SIG-M5 treated with dmso at 0.1 percent for 504 hours (cell line): ENCODE results near the gene STEAP2.
"Not testable (repeated sequence)": the region's sequence is repeated elsewhere in the genome, so short reads cannot be mapped to it uniquely, and the experiment has no call there.

Experiments
- DNase-seq: peaks from one replicate; lab custom pipeline; 2025; ENCODE audit not compliant: unreplicated experiment; lab: John Stamatoyannopoulos, UW

The STEAP2 gene

DNA sequence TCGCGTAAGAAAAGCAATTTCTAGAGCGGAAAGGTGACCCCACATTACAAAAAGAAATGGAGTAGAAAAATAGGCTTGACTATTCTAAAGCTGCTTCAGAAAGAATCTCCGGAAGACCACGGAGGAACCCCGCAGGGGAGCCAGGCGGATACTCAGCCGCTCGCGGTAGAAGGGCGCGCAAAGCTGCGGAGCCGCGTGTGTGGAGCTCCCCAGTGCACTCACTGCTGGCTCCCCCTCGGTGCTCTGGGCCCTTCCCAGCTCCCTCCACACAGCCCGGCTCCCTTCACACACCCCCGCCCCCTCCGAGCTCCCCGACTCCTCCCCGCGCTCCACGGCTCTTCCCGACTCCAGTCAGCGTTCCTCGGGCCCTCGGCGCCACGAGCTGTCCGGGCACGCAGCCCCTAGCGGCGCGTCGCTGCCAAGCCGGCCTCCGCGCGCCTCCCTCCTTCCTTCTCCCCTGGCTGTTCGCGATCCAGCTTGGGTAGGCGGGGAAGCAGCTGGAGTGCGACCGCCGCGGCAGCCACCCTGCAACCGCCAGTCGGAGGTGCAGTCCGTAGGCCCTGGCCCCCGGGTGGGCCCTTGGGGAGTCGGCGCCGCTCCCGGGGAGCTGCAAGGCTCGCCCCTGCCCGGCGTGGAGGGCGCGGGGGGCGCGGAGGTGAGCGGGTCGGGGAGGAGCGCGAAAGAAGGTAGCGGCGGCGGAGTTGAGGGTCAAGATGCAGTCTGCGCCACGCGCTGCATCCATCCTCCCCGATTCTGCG is at the start of gene STEAP2:
STEAP2 (plus strand) TSS at position 350 of the 758 bp plus-strand sequence. CDS start 13,343 bp downstream, outside the sequence.
- peak; percentile 61 for DNase-seq

GRCh38 chr7:90163534-90163933 is 48.0 kb upstream of the STEAP2 start:
- no peak for DNase-seq

DNA sequence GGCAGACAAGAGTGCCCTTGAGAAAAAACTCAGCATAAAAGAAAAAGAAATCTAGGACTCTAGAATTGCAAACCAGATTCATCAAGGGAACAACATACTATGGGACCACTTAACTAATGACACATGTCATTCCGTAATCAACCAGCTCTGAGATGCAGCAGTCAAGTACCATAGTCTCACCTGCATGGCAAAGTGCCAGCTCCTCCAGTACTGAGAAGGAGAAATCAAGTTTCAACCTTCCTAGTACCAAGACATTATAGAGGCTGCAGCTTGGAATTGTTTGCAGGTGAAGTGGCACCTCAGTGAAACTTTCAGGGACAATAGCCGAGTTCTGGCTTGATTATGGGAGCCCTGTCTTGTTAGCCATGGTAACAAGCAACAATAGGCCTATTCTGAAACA is 45.8 kb upstream of the STEAP2 start:
- no peak for DNase-seq

DNA sequence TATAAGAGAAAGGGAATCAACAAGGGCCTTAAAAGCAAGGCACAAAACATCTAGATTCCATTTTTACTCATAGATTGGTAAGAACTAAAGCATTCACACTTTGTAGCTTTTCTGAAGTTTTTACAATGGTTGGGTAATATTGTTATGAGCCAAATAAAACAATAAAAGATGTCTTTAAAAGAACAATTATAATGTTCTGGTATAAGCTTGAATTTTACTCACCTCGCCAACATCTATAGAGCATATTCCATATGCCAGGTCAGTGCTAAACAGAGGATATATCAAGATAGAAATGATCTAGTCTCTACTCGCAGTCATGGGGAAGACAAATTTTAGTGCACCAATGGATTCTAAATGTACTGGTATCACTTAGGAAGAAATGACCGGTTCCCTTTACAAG is 45.4 kb upstream of the STEAP2 start:
- no peak for DNase-seq

- no peak for DNase-seq
Observed at GRCh38 chr7:90167361-90167760, 44.2 kb upstream of the STEAP2 start.

- no peak for DNase-seq
Observed at GRCh38 chr7:90169891-90170290, 41.6 kb upstream of the STEAP2 start.

DNA sequence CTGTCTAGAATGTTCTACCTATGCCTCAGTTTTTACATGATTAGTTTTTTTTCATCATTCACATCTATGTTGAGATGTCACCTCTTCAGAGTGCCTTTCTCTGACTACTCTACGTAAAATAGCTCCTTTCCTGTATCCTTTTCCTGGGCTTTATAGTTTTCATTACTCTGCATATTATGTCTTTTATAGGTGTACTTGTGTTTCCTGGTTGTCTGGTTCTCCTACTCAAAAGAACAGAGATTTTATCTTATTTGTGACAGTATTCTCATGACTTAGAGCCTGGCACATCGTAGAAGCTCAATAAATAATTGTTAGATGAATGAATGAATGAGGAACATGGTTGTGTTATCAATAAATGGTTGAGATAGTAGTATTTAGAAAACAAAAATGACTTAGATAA is 39.4 kb upstream of the STEAP2 start:
- DNase-seq = no peak

- no peak for DNase-seq
Observed at GRCh38 chr7:90172624-90173023, 38.9 kb upstream of the STEAP2 start.

GRCh38 chr7:90173127-90173844 is 38.3 kb upstream of the STEAP2 start:
- no peak for DNase-seq

DNA sequence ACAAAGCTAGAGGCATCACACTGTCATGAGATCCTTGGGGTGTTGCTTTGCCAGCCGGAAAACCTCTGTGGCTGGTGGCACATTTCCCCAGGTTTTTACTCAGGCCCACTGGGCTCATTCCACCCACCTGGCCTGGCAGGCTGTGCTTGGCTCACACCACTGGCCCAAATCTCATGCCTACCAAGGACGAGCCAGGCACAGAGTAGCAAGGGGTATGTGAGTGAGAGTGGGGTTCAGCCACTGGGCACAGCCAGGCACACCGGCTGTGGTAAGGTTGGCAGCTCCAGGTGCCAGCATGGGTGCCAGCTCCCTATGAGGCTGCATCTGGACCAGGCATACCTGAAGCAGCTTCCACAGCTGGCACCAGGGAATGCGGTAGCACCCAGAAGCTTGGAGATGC is 35.9 kb upstream of the STEAP2 start:
- no peak for DNase-seq

- DNase-seq = no peak
Observed at GRCh38 chr7:90176195-90176594, 35.3 kb upstream of the STEAP2 start.

GRCh38 chr7:90178166-90178565 is 33.4 kb upstream of the STEAP2 start:
- no peak for DNase-seq

DNA sequence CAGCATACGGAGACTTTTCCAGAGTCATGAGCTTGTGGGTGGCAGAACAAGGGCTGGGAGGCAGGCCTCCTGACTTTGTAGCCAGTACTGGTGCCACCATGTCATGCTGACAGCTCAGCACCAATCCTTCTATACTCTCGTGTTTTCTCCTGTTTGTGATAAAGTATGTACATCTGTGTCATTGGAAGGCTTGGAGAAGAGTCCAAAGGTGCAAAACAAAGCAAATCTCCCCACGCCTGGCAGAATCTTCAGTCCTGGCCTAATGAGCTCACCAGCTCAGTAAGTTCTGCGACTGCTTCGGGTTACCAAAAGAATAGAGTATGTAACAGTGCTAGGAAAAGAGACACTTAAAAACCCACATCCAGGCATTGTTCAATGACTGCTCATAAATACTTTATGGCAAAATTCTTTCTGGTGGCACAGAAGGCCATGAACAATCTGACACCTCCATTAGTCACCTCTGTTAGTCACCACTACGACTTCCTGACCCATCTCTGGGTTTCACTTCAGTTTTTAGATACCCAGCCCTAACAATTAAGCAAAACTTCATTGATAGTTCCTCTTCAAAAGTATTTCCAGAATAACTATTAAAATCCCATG is 32.8 kb upstream of the STEAP2 start:
- peak; percentile 74 for DNase-seq

- no peak for DNase-seq
Observed at GRCh38 chr7:90180011-90180585, 31.4 kb upstream of the STEAP2 start.

GRCh38 chr7:90180649-90181048 is 30.9 kb upstream of the STEAP2 start:
- DNase-seq = no peak

- no peak for DNase-seq
Observed at GRCh38 chr7:90181485-90181884, 30.1 kb upstream of the STEAP2 start.

- DNase-seq = not testable (repeated sequence)
Observed at GRCh38 chr7:90186290-90186689, 25.2 kb upstream of the STEAP2 start.

DNA sequence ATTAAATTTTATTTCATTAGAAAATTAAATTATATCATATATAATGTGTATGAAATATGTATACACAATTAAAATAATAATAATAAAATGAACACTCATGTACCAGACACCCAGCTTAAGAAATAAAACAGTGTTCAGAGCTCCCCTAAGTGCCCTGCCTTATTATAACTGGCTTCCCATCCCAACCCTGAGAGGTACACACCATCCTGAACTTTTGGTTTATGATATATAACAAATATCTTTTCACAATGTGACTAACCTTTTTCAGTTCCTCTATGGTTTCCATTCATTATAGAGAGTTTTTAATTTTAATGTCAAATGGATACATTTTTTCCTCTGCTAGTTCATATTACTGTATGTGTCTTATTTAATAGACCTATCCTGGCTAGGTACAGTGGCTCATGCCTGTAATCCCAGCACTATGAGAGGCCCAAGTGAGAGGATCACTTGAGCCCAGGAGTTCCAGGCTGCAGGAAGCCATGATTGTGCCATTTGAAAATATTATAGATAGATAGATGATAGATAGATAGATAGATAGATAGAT is 24.0 kb upstream of the STEAP2 start:
- no peak for DNase-seq

DNA sequence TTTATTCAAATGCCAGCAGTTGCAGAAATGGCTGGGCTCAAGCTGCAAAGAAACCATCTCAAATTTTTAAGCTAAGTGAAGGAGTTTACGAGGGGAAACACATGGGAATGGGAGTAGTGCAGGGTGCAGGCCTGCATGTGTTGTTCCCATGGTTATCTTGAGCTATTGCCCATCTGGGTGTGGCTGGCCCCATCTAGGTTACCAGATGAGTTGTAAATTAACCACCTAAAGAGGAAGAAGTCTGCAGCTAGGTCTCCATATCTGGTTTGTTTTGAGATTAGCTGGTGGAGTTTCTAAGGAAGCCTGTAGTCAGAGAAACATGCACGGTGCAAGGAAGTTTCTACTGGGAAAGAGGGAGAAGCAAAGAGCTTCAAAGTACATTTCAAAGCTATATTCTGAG is 23.3 kb upstream of the STEAP2 start:
- no peak for DNase-seq

DNA sequence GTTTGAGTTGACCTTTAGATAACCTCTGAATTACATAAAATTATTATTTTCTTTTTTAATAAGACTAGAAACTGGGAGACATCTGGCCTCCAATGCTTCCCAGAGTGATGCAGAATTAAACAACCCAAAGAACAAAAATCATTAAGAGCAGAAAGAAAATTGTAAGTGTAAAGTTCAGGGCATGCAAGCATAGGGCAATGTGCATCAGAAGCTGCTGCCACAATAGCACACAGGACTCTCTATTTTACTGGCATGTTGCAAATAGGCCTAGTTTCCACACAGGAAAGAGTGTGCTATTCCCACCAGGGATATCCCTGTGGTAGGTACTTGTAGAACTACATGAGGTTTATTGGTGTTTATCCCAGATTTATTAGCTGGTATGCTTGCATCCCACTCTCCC is 20.5 kb upstream of the STEAP2 start:
- DNase-seq = no peak

DNA sequence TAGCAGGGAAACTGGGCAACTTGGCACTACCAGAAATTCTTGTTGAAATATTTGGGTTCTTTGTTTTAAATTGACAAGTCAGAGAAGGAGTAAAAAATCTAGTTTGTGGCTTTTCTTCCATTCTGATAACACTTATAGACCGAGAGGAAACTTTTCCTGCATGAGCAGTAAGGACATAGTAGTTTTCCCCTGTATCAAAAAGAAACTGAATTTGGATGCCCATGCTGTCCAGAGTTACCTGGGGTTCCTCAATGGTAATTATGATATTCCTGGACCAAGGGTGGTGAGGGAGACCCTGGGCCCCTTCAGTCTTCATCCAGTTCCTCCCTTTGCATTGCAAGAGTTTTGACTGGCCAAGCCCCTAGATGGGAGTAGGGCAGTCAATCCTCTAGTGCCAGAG is 19.9 kb upstream of the STEAP2 start:
- DNase-seq = no peak
